Skeletal muscle satellite cell (primary cell): Measurements from ENCODE around the gene PNMA6E.

Experiments
- H3K27me3 ChIP-seq: 2 replicates; pipeline ENCODE4 v1.7.0; 2013; ENCODE audit warnings: low read length; ENCODE audit not compliant: control insufficient read depth, insufficient read depth
- H3K36me3 ChIP-seq: 2 replicates; pipeline ENCODE4 v1.7.0; 2013; ENCODE audit warnings: mild to moderate bottlenecking, control low read depth, low read length; ENCODE audit not compliant: insufficient read depth
- H3K4me1 ChIP-seq: 2 replicates; pipeline ENCODE4 v1.7.0; 2013; ENCODE audit warnings: low read length; ENCODE audit not compliant: control insufficient read depth, insufficient read depth
- H3K4me2 ChIP-seq: 2 replicates; pipeline ENCODE4 v1.7.0; 2013; ENCODE audit warnings: mild to moderate bottlenecking, low read length
- H3K4me3 ChIP-seq: 2 replicates; pipeline ENCODE4 v1.7.0; 2013; ENCODE audit warnings: low read length
- H3K9ac ChIP-seq: 2 replicates; pipeline ENCODE4 v1.7.0; 2013; ENCODE audit warnings: mild to moderate bottlenecking, low read depth, low read length, moderate library complexity
- H3K9me3 ChIP-seq: replicated peaks from 2 replicates; pipeline ENCODE4 v1.7.0; 2013; ENCODE audit warnings: mild to moderate bottlenecking, control low read depth, low read length

Gene PNMA6E

GRCh38 chrX:153444333-153445011 lies 43.3 kb upstream of the PNMA6E start:
- H3K27me3 ChIP-seq, result no peaks in the 10 kb centered on the region
- no peak overlapping the region for H3K4me3 ChIP-seq
- H3K9me3 ChIP-seq, result no peaks in the 10 kb centered on the region
- no peaks in the 10 kb centered on the region for H3K4me1 ChIP-seq
- H3K4me2 ChIP-seq, result no peak overlapping the region
- H3K36me3 ChIP-seq, result no peaks in the 10 kb centered on the region
- no peak overlapping the region for H3K9ac ChIP-seq

- Histone ChIP-seq H3K4me2 (no peak overlapping the region), H3K36me3 (no peaks in the 10 kb centered on the region), H3K4me1 (no peaks in the 10 kb centered on the region), H3K27me3 (peaks cover 1% of the 10 kb centered on the region), H3K4me3 (no peak overlapping the region), H3K9me3 (no peaks in the 10 kb centered on the region), H3K9ac (no peak overlapping the region)
These were observed 42.6 kb upstream of the PNMA6E start for GRCh38 chrX:153443476-153444332.

DNA sequence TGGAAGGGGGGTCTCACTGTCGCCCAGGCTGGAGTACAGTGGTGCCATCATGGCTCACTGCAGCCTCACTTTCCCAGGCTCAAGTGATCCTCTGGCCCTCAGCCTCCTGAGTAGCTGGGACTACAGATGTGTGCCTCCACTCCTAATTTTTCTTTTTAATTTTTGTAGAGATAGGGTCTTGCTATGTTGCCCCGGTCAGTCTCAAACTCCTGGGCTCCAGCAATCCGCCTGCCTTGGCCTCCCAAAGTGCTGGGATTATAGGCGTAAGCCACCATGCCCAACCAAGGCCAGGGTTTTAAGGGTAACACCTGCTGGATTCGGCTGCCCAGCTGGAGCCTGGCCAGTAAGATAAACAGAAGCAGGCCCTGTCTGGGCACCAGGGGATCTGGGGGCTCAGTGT lies 41.3 kb upstream of the PNMA6E start:
- Histone ChIP-seq H3K9me3 (no peaks in the 10 kb centered on the region), H3K9ac (no peak overlapping the region), H3K4me2 (no peak overlapping the region), H3K27me3 (peaks cover 5% of the 10 kb centered on the region), H3K4me3 (no peak overlapping the region), H3K36me3 (no peaks in the 10 kb centered on the region), H3K4me1 (no peaks in the 10 kb centered on the region)

DNA sequence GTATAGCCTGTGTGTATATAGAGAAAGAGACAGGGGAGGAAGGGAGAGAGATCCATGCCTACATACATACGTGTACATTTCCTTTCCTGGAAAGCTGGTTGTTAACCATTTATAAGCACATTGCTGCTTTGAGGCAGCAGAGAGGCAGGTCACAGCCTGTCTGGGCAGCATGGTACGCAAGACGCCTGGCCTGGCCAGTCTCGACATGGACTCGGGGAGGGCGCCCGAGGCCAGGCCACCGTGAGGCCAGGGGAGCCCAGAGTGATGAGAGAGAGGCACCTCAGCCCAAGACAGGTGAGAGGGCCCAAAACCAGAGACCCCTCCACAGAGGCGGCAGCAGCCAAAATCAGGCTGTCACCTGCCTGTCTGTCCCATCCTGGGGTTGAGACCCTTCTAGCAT lies 40.8 kb upstream of the PNMA6E start:
- Histone ChIP-seq H3K9me3 (no peaks in the 10 kb centered on the region), H3K4me3 (no peak overlapping the region), H3K9ac (no peak overlapping the region), H3K36me3 (no peaks in the 10 kb centered on the region), H3K27me3 (peaks cover 5% of the 10 kb centered on the region), H3K4me2 (no peak overlapping the region), H3K4me1 (no peaks in the 10 kb centered on the region)

DNA sequence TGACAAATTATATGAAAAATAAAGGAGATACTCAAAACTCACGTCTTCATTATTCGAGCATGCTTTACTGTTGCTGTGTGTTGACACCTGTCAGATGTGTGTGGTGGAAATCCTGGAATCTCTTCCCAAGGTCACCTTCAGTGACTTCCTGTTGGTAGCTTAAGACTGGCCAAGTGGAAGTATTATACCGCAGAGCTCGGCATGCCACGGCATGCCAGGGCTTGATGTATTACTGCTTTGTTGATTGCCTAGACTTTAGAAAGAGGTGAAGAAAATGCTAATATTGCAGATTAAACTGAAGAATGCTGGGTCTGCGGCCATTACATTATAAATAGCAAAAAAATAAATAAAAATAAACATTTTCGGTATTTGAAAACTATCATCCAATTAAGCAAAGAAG lies 40.1 kb upstream of the PNMA6E start:
- H3K4me2 ChIP-seq, result no peak overlapping the region
- H3K4me3 ChIP-seq, result no peak overlapping the region
- H3K4me1 ChIP-seq, result no peaks in the 10 kb centered on the region
- H3K36me3 ChIP-seq, result no peaks in the 10 kb centered on the region
- no peak overlapping the region for H3K9ac ChIP-seq
- no peaks in the 10 kb centered on the region for H3K9me3 ChIP-seq
- peaks cover 5% of the 10 kb centered on the region for H3K27me3 ChIP-seq

DNA sequence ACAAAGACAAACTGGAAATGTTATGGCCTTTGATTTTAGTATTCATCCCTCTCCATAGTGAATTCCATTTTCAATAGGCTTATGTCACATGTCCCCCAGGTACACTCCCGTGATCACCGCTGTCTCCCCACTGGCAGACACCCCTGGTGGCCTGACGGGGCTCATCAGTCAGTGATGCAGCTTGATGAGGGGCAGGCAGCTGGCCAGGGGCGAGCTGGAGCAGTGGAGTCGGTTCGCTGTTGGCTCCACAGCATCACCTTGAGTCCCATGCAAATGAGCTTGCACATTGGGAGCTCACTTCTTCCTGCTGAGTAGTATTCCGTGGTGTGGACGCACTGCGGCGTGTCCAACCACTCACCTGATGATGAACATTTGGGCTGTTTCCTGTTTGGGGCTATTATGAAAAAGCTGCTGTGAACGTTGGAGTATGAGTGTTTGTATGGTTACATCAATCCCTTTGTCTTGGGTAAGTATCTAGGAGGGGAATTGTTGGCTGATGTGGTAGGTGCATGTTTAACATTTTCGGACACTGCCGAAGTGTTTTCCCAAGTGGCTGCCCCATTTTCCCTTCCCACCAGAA lies 39.5 kb upstream of the PNMA6E start:
- Histone ChIP-seq H3K4me2 (no peak overlapping the region), H3K27me3 (peaks cover 7% of the 10 kb centered on the region), H3K9ac (no peak overlapping the region), H3K4me1 (no peaks in the 10 kb centered on the region), H3K4me3 (no peak overlapping the region), H3K9me3 (no peaks in the 10 kb centered on the region), H3K36me3 (no peaks in the 10 kb centered on the region)

GRCh38 chrX:153439977-153440376 lies 38.8 kb upstream of the PNMA6E start:
- Histone ChIP-seq H3K27me3 (peaks cover 7% of the 10 kb centered on the region), H3K9ac (no peak overlapping the region), H3K4me1 (no peaks in the 10 kb centered on the region)

GRCh38 chrX:153438532-153438931 lies 37.4 kb upstream of the PNMA6E start:
- Histone ChIP-seq H3K27me3 (peaks cover 10% of the 10 kb centered on the region), H3K9me3 (no peaks in the 10 kb centered on the region), H3K4me1 (no peaks in the 10 kb centered on the region), H3K4me2 (no peak overlapping the region), H3K4me3 (no peak overlapping the region), H3K9ac (no peak overlapping the region), H3K36me3 (no peaks in the 10 kb centered on the region)

More at GRCh38 chrX:153439977-153440376, 38.8 kb upstream of the PNMA6E start:
- H3K9me3 ChIP-seq, result no peaks in the 10 kb centered on the region
- no peak overlapping the region for H3K4me2 ChIP-seq
- H3K4me3 ChIP-seq, result no peak overlapping the region
- H3K36me3 ChIP-seq, result no peaks in the 10 kb centered on the region

DNA sequence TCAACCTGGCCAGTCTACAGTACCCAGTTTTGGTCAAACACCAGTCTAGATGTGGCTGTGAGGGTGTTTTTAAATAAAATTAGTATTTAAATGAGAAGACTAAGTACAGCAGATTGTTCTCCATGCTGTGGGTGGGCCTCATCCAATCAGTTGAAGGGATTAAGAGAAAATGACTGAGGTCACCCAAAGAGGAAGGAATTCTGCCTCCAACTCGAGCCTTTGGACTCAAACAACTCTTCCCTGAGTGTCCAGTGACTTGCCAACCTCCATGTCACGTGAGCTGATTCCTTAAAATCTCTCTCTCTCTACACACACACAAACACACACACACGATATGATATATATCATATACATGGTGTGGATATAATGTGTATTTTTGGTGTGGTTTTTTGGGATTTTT lies 34.7 kb upstream of the PNMA6E start:
- no peak overlapping the region for H3K4me3 ChIP-seq
- no peaks in the 10 kb centered on the region for H3K9me3 ChIP-seq

GRCh38 chrX:153434801-153435200 lies 33.7 kb upstream of the PNMA6E start:
- H3K9ac ChIP-seq, result no peak overlapping the region
- H3K4me2 ChIP-seq, result no peak overlapping the region
- no peak overlapping the region for H3K4me3 ChIP-seq
- H3K9me3 ChIP-seq, result no peaks in the 10 kb centered on the region
- H3K36me3 ChIP-seq, result no peaks in the 10 kb centered on the region
- H3K4me1 ChIP-seq, result no peaks in the 10 kb centered on the region
- H3K27me3 ChIP-seq, result peaks cover 10% of the 10 kb centered on the region

More for the DNA sequence above, 34.7 kb upstream of the PNMA6E start:
- no peak overlapping the region for H3K4me2 ChIP-seq
- H3K4me1 ChIP-seq, result no peaks in the 10 kb centered on the region
- H3K27me3 ChIP-seq, result peaks cover 10% of the 10 kb centered on the region
- no peak overlapping the region for H3K9ac ChIP-seq
- H3K36me3 ChIP-seq, result no peaks in the 10 kb centered on the region

DNA sequence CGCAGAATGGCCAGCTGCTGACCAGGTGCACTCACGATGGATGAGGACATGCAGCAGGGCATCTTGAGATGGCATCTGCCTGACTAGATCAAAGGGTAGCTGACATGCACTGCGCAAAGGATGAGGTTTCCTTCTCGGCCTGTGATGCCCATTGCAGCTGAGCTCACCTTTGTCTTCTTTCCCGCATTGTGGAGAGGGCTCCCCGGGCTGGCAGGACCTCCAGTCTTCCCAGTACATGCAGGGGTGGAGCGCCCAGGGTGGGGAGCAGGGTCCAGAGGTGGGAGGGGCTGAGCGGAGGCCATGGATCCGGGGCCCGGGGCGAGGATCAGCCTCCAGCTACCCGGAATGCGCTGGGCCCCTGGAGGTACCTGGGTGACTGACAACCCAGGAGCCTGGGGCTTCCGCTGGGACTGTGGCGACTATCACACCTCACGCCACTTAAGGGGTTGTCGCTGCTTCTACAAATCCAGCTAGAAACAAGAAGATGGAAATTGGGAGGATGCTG lies 32.7 kb upstream of the PNMA6E start:
- Histone ChIP-seq H3K36me3 (no peaks in the 10 kb centered on the region), H3K9me3 (no peaks in the 10 kb centered on the region), H3K4me3 (no peak overlapping the region), H3K9ac (no peak overlapping the region), H3K4me1 (no peaks in the 10 kb centered on the region), H3K4me2 (no peak overlapping the region), H3K27me3 (peaks cover 10% of the 10 kb centered on the region)
